Sciatic nerve (tissue), 2 donors: ENCODE data around the gene DENND4B. TPM values are rescaled to one million over a fixed set of nuclear protein-coding genes. Genes with fewer than 3 reads are reported as not detected.
A peak's percentile ranks its signal among the peaks of the same experiment; 100 is the strongest.
"Not testable (repeated sequence)": the region's sequence is repeated elsewhere in the genome, so short reads cannot be mapped to it uniquely, and the experiment has no call there.

Experiments
- ATAC-seq: fragments of 200-7000 bp; cut with Tn5 transposase; one replicate; pipeline ENCODE4 v1.9.1; 2020; ENCODE audit warnings: mild to moderate bottlenecking, moderate library complexity
- DNase-seq: peaks from one replicate; pipeline ENCODE4 v3.0.0-alpha.2; 2020; ENCODE audit warnings: low spot score
- intact Hi-C: fragments of 100-400 bp; cut with DNase I; formaldehyde crosslinking; loops from one replicate; pipeline ENCODE4 v1.14.2; 2022
- total RNA-seq: library from RNA; stranded (reverse); fragmentation: NEBNext Ultra II Directional; extraction: Animal tissue kit (Norgen Biotek cat#: 25700); gene quantifications from one replicate; pipeline ENCODE4 v1.2.1, GENCODE V29; 2021
- donor health status: DM: no; HTN: no; CAD: no.
- donor health status: DM: no; HTN: no; CAD: no.

The DENND4B gene
- 78.9 TPM for total RNA-seq

DNA sequence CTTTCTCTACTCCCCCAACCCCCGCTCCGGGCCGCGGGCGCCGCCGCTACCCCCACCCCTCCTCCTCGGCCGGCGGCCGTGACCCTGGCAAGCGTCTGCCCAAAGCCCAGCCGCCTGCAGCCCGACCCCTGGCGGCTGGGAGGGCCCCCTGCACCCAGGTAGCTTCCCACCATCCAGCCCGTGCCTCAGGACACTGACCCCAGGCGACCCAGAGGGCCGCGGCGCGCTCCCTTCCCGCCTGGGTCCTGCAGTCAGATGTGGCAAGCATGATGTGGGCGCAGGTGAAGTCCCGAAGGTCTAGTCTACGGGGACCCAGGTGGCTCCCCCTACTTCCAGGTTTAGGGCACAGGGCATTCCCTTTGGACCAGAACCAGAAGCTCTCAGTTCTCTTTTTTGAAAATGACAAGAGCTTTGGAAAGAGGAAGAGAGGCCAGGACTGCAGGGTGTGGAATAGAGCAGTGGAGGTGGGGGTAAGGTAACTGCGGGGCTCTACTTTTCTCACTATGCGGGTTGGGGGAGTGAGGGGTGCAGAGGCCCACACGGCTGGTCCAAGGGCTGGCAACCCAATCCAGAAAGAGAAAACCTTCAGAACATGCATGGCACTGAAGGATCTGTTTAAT is at the start of gene DENND4B:
TSS of gene DENND4B (minus strand) at position 97 of the 620 bp plus-strand sequence. CDS start 2,344 bp downstream, outside the sequence.
- peak; percentile 89 for DNase-seq
- intact Hi-C loops: loop anchor here (10.0 kb wide), 1 partner anchor 132 kb away; no protein-coding TSS in a partner anchor
- ATAC-seq: peak; percentile 84

DNA sequence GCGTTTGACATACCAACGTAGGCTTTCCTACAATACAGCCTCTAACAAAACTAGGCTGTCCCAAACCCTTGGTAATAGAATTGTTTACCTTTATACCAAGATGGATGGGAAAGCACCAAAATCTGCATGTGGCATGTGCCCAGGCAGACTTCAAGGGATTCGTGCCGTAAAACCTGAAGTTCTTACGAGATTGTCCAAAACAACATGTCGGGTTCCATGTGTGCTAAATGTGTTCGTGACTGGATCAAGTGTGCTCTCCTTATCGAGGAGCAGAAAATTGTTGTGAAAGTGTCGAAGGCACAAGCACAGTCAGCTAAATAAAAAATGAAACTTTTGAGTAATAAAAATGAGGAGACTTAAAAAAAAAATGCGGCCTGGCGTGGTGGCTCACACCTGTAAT is 49.1 kb upstream of the DENND4B start:
- intact Hi-C loops: no loop called here
- DNase-seq: no peak
- no peak for ATAC-seq

- intact Hi-C loops: no loop called here
- DNase-seq: no peak
- ATAC-seq: no peak
Observed at GRCh38 chr1:153995202-153995601, 48.7 kb upstream of the DENND4B start.

DNA sequence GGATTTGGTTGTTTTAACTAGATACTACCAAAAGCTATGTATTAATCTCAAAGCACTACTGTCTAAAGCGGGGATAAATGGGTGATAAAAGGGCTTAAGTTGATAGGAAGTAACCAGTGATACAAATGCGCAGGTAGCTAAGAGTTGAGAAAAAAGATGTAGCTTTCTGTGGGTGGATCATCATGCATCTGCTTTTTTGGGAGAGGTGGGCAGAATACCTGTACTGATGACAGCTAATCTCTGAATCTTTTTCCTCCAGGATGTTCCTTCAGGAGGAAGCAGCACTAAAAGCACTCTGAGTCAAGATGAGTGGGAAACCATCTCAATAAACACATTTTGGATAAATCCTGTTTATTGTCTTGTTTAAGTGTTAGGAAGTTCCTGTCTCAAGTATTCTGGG is 45.3 kb upstream of the DENND4B start:
- intact Hi-C loops: no loop called here
- DNase-seq: no peak
- ATAC-seq: no peak

DNA sequence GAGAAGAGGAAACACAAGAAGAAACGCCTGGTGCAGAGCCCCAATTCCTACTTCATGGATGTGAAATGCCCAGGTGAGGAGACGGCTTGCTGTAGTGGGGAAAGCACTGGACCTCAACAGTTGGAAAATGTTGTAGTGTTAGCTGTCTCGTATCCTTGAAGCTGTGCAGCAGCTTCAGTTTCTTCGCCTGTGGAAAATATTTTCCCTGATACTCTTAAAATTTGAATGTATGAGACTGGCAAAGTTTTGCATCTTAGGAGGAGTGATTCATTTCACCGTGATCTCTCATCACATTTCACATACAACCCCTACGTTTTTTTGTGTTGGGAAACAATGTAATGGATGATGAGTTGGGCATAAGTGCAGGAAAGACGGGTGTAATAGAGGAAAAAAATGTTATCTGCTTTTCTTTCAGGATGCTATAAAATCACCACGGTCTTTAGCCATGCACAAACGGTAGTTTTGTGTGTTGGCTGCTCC is 44.7 kb upstream of the DENND4B start:
- intact Hi-C loops: no loop called here
- DNase-seq (no peak), ATAC-seq (no peak)

DNA sequence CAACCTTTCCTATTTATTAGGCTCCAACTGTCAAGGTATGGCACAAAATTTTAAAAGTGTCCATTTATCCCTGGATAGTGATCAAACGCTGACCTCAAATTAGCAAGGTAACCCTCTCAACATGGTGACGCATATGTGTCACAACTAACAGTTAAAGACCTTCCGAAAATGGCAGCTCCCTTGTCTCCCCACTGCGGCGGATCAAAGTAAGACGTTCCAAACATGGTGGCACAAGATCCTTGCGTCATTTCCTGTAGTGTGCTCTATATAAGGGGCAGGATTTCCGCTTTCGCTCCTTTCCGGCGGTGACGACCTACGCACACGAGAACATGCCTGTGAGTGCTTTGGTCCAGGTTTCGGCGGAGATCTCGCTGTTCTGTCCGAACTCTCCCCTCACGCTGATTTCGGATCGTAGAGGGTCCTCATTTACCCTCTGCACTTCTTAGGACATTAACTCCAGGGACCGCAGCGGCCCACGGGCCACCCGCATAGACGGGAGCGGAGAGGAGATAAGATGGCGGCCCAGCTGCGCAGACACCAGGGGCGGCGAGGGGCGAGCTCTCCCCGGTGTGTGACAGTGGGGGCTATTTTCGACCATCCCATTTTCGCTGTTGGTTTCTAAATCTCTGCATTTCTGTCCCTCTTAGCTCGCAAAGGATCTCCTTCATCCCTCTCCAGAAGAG is 44.1 kb upstream of the DENND4B start, which contains the start of gene RPS27:
TSS of gene RPS27 (plus strand) at position 295 of the 683 bp plus-strand sequence. CDS start at position 330, 35 bp downstream.
- ATAC-seq (peak; percentile 90), DNase-seq (peak; percentile 90)
- intact Hi-C loops: no loop called here

GRCh38 chr1:153987621-153988020 is 41.1 kb upstream of the DENND4B start:
- DNase-seq (no peak), ATAC-seq (no peak)
- intact Hi-C loops: no loop called here

- ATAC-seq: peak; percentile 91
- intact Hi-C loops: no loop called here
- DNase-seq: peak; percentile 91
Observed at GRCh38 chr1:153985941-153986761, 39.6 kb upstream of the DENND4B start, which contains the start of gene RAB13. RAB13 (minus strand) TSS chr1:153986339; CDS start chr1:153986236, 103 bp downstream.

GRCh38 chr1:153985341-153985912 is 38.9 kb upstream of the DENND4B start:
- intact Hi-C loops: no loop called here
- ATAC-seq (peak; percentile 58), DNase-seq (peak; percentile 74)

GRCh38 chr1:153984123-153984894 is 37.8 kb upstream of the DENND4B start:
- ATAC-seq (no peak), DNase-seq (no peak)
- intact Hi-C loops: loop anchor here (5.0 kb wide), 1 partner anchor 192 kb away; no protein-coding TSS in a partner anchor

DNA sequence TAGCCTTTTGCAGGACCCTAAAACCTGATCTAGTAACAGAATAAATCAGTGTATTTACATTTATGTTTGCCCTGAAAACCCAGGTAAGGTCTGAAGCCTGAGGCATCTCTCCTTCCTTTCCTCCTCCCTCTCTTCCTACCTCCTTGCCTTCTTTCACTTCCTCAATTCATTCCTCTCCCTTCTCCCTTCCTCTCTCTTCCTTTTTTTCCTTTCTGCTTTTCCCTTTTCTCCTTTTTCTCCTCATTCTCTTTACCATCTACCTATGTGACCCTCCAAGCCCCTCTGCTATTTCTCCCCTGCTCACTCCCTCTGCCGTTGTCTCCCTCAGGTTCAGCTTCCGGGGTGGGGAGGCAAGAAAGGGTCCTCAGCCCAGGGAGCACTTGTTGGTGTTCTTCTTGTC is 35.2 kb upstream of the DENND4B start:
- not testable (repeated sequence) for ATAC-seq, DNase-seq
- intact Hi-C loops: loop anchor here (5.0 kb wide), 1 partner anchor 189 kb away; no protein-coding TSS in a partner anchor

- ATAC-seq, intact Hi-C loops, DNase-seq: not testable (repeated sequence)
Observed at GRCh38 chr1:153979091-153979490, 32.6 kb upstream of the DENND4B start.

- no peak for ATAC-seq
- intact Hi-C loops: no loop called here
- DNase-seq: no peak
Observed at GRCh38 chr1:153978274-153978909, 31.9 kb upstream of the DENND4B start.

GRCh38 chr1:153977250-153978240 is 31.0 kb upstream of the DENND4B start, which contains the start of gene JTB:
JTB (minus strand) TSS chr1:153977674; CDS start chr1:153977252, 422 bp downstream.
- peak; percentile 93 for DNase-seq
- intact Hi-C loops: no loop called here
- peak; percentile 97 for ATAC-seq

- intact Hi-C loops: no loop called here
- DNase-seq (no peak), ATAC-seq (no peak)
Observed at GRCh38 chr1:153976819-153977249, 30.3 kb upstream of the DENND4B start.

DNA sequence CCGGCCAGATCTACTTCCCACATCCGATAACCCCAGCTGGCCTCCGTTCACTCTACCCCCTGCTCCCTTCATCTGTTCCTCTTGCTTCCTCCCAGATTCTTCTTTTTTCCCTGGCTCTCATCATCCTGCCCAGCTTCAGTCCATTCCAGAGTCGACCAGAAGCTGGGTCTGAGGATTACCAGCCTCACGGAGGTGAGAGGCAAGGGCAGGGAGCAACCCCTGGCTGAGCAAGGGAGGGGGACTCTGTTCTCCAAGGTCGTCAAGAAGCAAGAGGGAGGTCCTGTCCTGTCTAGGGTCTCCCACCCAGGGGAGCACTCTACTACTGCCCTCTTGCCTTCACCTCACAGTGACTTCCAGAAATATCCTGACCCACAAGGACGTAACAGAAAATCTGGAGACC is 27.0 kb upstream of the DENND4B start:
- DNase-seq (no peak), ATAC-seq (no peak)
- intact Hi-C loops: no loop called here
